H1 (cell line): ENCODE data around the gene TSSK6.

Experiments
- ATF2 ChIP-seq: IDR thresholded peaks from 2 replicates; pipeline ENCODE4 v1.6.1; 2012; ENCODE audit warnings: low read length, inconsistent platforms
- ATF3 ChIP-seq: IDR thresholded peaks from 2 replicates; pipeline ENCODE4 v1.6.1; 2011; ENCODE audit warnings: low read depth, mild to moderate bottlenecking, low read length; ENCODE audit not compliant: insufficient read depth
- CTCF ChIP-seq, 3 experiments: IDR thresholded peaks; 1 replicate in 2 of 3; 2 replicates in 1 of 3; pipeline versions ENCODE4 v1.5.1 to v1.6.1; 2011; ENCODE audit warnings: low read length in 3 of 3, mild to moderate bottlenecking in 3 of 3, inconsistent platforms in 2 of 3, low read depth in 1 of 3, moderate library complexity in 1 of 3; ENCODE audit not compliant: insufficient read depth in 1 of 3; ENCODE audit errors: control extremely low read depth in 1 of 3
- EGR1 ChIP-seq: IDR thresholded peaks from 2 replicates; pipeline ENCODE4 v1.6.1; 2011; ENCODE audit warnings: low read depth, low read length, borderline replicate concordance
- EP300 ChIP-seq, 2 experiments: IDR thresholded peaks; 1 replicate in 1 of 2; 2 replicates in 1 of 2; pipeline ENCODE4 v1.6.1; 2011 to 2012; ENCODE audit warnings: low read depth in 2 of 2, low read length in 2 of 2, mild to moderate bottlenecking in 2 of 2, borderline replicate concordance in 1 of 2, inconsistent platforms in 1 of 2, moderate library complexity in 1 of 2
- EZH2 ChIP-seq: fragments of 200-600 bp; sonication (generic); IDR thresholded peaks from 2 replicates; pipeline ENCODE4 v1.7.1; 2012; ENCODE audit warnings: low read depth, mild to moderate bottlenecking, moderate library complexity, low read length, inconsistent platforms; ENCODE audit not compliant: severe bottlenecking
- GABPA ChIP-seq: IDR thresholded peaks from 2 replicates; pipeline ENCODE4 v1.6.1; 2011; ENCODE audit warnings: mild to moderate bottlenecking, low read length, moderate library complexity, borderline replicate concordance; ENCODE audit not compliant: insufficient read depth
- NRF1 ChIP-seq: IDR thresholded peaks from 2 replicates; pipeline ENCODE4 v1.6.1; 2011; ENCODE audit warnings: mild to moderate bottlenecking, low read depth, low read length, improper control_type of control experiment
- PHF8 ChIP-seq: fragments of 200-600 bp; sonication (generic); conservative IDR thresholded peaks from 2 replicates; pipeline ENCODE4 v1.7.1; 2012; ENCODE audit warnings: low read depth, mild to moderate bottlenecking, inconsistent platforms, low read length, moderate library complexity
- POLR2A ChIP-seq, 2 experiments: IDR thresholded peaks; 1 replicate in 1 of 2; 2 replicates in 1 of 2; pipeline ENCODE4 v1.6.1; 2011; ENCODE audit warnings: low read depth in 2 of 2, low read length in 2 of 2, mild to moderate bottlenecking in 2 of 2; ENCODE audit errors: control extremely low read depth in 1 of 2
- SIN3A ChIP-seq, 2 experiments: IDR thresholded peaks in 1 of 2; conservative IDR thresholded peaks in 1 of 2; 2 replicates each; pipeline ENCODE4 v1.6.1; 2011 to 2012; ENCODE audit warnings: low read length in 2 of 2, improper control_type of control experiment in 1 of 2, low read depth in 1 of 2, mild to moderate bottlenecking in 1 of 2
- SRF ChIP-seq: IDR thresholded peaks from 2 replicates; pipeline ENCODE4 v1.6.1; 2011; ENCODE audit warnings: mild to moderate bottlenecking, low read depth, low read length, moderate library complexity
- TCF12 ChIP-seq: IDR thresholded peaks from 2 replicates; pipeline ENCODE4 v1.6.1; 2011; ENCODE audit warnings: low read depth, mild to moderate bottlenecking, low read length

GRCh38 chr19:19491321-19492025 lies 23.9 kb downstream of the TSSK6 start:
- no peak for TF ChIP-seq SRF
- TF ChIP-seq PHF8: no peak
- no peak for TF ChIP-seq CTCF (IDR thresholded peaks at IDR 0.05; ENCODE audit: control extremely low read depth in 1 of 3, insufficient read depth in 1 of 3, low read depth in 1 of 3, low read length in 3 of 3)
- TF ChIP-seq GABPA: no peak
- no peak for TF ChIP-seq EZH2
- no peak for TF ChIP-seq EGR1
- no peak for TF ChIP-seq NRF1
- TF ChIP-seq TCF12: no peak
- no peak for TF ChIP-seq EP300 (IDR thresholded peaks at IDR 0.05; ENCODE audit: borderline replicate concordance in 1 of 2, low read depth in 2 of 2, low read length in 2 of 2)
- TF ChIP-seq SIN3A (conservative IDR thresholded peaks at IDR 0.05 in 1 of 2, IDR thresholded peaks at IDR 0.05 in 1 of 2; ENCODE audit: low read depth in 1 of 2, low read length in 2 of 2): no peak
- TF ChIP-seq ATF2: no peak
- TF ChIP-seq ATF3: no peak
- TF ChIP-seq POLR2A (IDR thresholded peaks at IDR 0.05; ENCODE audit: control extremely low read depth in 1 of 2, low read depth in 2 of 2, low read length in 2 of 2): no peak
